Osteocyte (in vitro differentiated cells): ENCODE data around the gene ADAMTSL5. TPM values are rescaled to one million over a fixed set of nuclear protein-coding genes. Genes with fewer than 3 reads are reported as not detected.
"Not testable (repeated sequence)": the region's sequence is repeated elsewhere in the genome, so short reads cannot be mapped to it uniquely, and the experiment has no call there.

Source experiments
- DNase-seq: peaks from one replicate; pipeline ENCODE4 v3.0.0; 2021; ENCODE audit warnings: mixed read lengths; ENCODE audit not compliant: unreplicated experiment; ENCODE audit errors: extremely low spot score
- H3K27ac Mint-ChIP-seq: one replicate; pipeline ENCODE4 v1.8.0; 2021; ENCODE audit warnings: mild to moderate bottlenecking, mixed read lengths; ENCODE audit not compliant: unreplicated experiment
- H3K27me3 Mint-ChIP-seq: one replicate; pipeline ENCODE4 v1.8.0; 2021; ENCODE audit warnings: mixed read lengths; ENCODE audit not compliant: unreplicated experiment
- H3K36me3 Mint-ChIP-seq: one replicate; pipeline ENCODE4 v1.8.0; 2021; ENCODE audit warnings: mixed read lengths; ENCODE audit not compliant: unreplicated experiment
- H3K4me1 Mint-ChIP-seq: one replicate; pipeline ENCODE4 v1.8.0; 2021; ENCODE audit warnings: mixed read lengths; ENCODE audit not compliant: unreplicated experiment
- H3K4me3 Mint-ChIP-seq: one replicate; pipeline ENCODE4 v1.8.0; 2021; ENCODE audit warnings: mild to moderate bottlenecking, moderate library complexity, mixed read lengths; ENCODE audit not compliant: unreplicated experiment
- H3K9me3 Mint-ChIP-seq: one replicate; pipeline ENCODE4 v1.8.0; 2021; ENCODE audit warnings: mixed read lengths; ENCODE audit not compliant: unreplicated experiment
- CTCF ChIP-seq: fragments of 200-600 bp; sonication (generic); IDR thresholded peaks from 2 replicates; pipeline ENCODE4 v1.5.0; 2021; ENCODE audit warnings: antibody characterized with exemption, mild to moderate bottlenecking, moderate library complexity
- total RNA-seq: library from RNA; stranded (reverse); gene quantifications from 2 replicates; pipeline ENCODE4 v1.2.1, GENCODE V29; 2021

ADAMTSL5 gene
- total RNA-seq, 1 donor from 2014 or later = 6.4 TPM

- H3K27me3 Mint-ChIP-seq = peaks cover 3% of the 10 kb centered on the region
- DNase-seq = no peak
- H3K9me3 Mint-ChIP-seq = no peaks in the 10 kb centered on the region
- H3K36me3 Mint-ChIP-seq = no peaks in the 10 kb centered on the region
- H3K4me3 Mint-ChIP-seq = no peak overlapping the region
- H3K27ac Mint-ChIP-seq = no peak overlapping the region
- H3K4me1 Mint-ChIP-seq = peaks cover 9% of the 10 kb centered on the region
- TF ChIP-seq CTCF = no peak
Observed at GRCh38 chr19:1503925-1504773, 8.7 kb downstream of the ADAMTSL5 start.

GRCh38 chr19:1503089-1503924 is 9.5 kb downstream of the ADAMTSL5 start:
- Mint-ChIP-seq H3K27ac (no peak overlapping the region), H3K36me3 (no peaks in the 10 kb centered on the region), H3K27me3 (peaks cover 3% of the 10 kb centered on the region), H3K4me3 (no peak overlapping the region), H3K9me3 (no peaks in the 10 kb centered on the region), H3K4me1 (peaks cover 6% of the 10 kb centered on the region)
- peak; percentile 81 for TF ChIP-seq CTCF
- DNase-seq = peak; percentile 88

- no peak for TF ChIP-seq CTCF
- Mint-ChIP-seq H3K9me3 (no peaks in the 10 kb centered on the region), H3K4me3 (no peak overlapping the region), H3K4me1 (peaks cover 3% of the 10 kb centered on the region), H3K27ac (no peak overlapping the region), H3K27me3 (peaks cover 3% of the 10 kb centered on the region), H3K36me3 (no peaks in the 10 kb centered on the region)
- DNase-seq = no peak
Observed at GRCh38 chr19:1502433-1503088, 10.3 kb downstream of the ADAMTSL5 start.

GRCh38 chr19:1501200-1501595 is 11.6 kb downstream of the ADAMTSL5 start:
- H3K27me3 Mint-ChIP-seq = peaks cover 3% of the 10 kb centered on the region
- no peaks in the 10 kb centered on the region for H3K9me3 Mint-ChIP-seq
- H3K4me1 Mint-ChIP-seq = peaks cover 2% of the 10 kb centered on the region
- H3K36me3 Mint-ChIP-seq = no peaks in the 10 kb centered on the region
- DNase-seq = no peak
- no peak overlapping the region for H3K27ac Mint-ChIP-seq
- no peak for TF ChIP-seq CTCF
- H3K4me3 Mint-ChIP-seq = no peak overlapping the region

GRCh38 chr19:1499231-1499630 is 13.6 kb downstream of the ADAMTSL5 start:
- not testable (repeated sequence) for H3K4me1 Mint-ChIP-seq, H3K27me3 Mint-ChIP-seq, H3K36me3 Mint-ChIP-seq, H3K27ac Mint-ChIP-seq, H3K4me3 Mint-ChIP-seq, H3K9me3 Mint-ChIP-seq
- DNase-seq = peak; percentile 81
